ENCODE measurements around the gene PNPLA3.
"Not testable (repeated sequence)": the region's sequence is repeated elsewhere in the genome, so short reads cannot be mapped to it uniquely, and the experiment has no call there.

The PNPLA3 gene

GRCh38 chr22:43895986-43896645, 27.5 kb upstream of the PNPLA3 start:
- Mint-ChIP-seq H3K27ac (no peak overlapping the region), H3K4me3 (no peak overlapping the region), H3K4me1 (ENCODE audit: low read depth) (no peaks in the 10 kb centered on the region), H3K27me3 (ENCODE audit: low read depth) (peaks cover 16% of the 10 kb centered on the region), H3K36me3 (ENCODE audit: low read depth) (no peaks in the 10 kb centered on the region), H3K9me3 (no peaks in the 10 kb centered on the region)
- no peak for DNase-seq (ENCODE audit: low spot score)

GRCh38 chr22:43897751-43898261, 25.8 kb upstream of the PNPLA3 start:
- Mint-ChIP-seq H3K4me3 (no peak overlapping the region), H3K27ac (no peak overlapping the region), H3K4me1 (ENCODE audit: low read depth) (no peaks in the 10 kb centered on the region), H3K9me3 (no peaks in the 10 kb centered on the region), H3K36me3 (ENCODE audit: low read depth) (no peaks in the 10 kb centered on the region), H3K27me3 (ENCODE audit: low read depth) (peaks cover 5% of the 10 kb centered on the region)
- DNase-seq (ENCODE audit: low spot score) = no peak

- H3K4me3 Mint-ChIP-seq = no peak overlapping the region
- H3K27me3 Mint-ChIP-seq (ENCODE audit: low read depth) = no peaks in the 10 kb centered on the region
- H3K27ac Mint-ChIP-seq = no peak overlapping the region
- no peaks in the 10 kb centered on the region for H3K36me3 Mint-ChIP-seq (ENCODE audit: low read depth)
- H3K4me1 Mint-ChIP-seq (ENCODE audit: low read depth) = no peaks in the 10 kb centered on the region
- DNase-seq (ENCODE audit: low spot score) = no peak
- no peaks in the 10 kb centered on the region for H3K9me3 Mint-ChIP-seq
These were observed 23.4 kb upstream of the PNPLA3 start for GRCh38 chr22:43900206-43900605.

- no peak overlapping the region for H3K4me3 Mint-ChIP-seq
- no peak for DNase-seq (ENCODE audit: low spot score)
- no peaks in the 10 kb centered on the region for H3K36me3 Mint-ChIP-seq (ENCODE audit: low read depth)
- H3K9me3 Mint-ChIP-seq = no peaks in the 10 kb centered on the region
- no peak overlapping the region for H3K27ac Mint-ChIP-seq
- no peaks in the 10 kb centered on the region for H3K27me3 Mint-ChIP-seq (ENCODE audit: low read depth)
- no peaks in the 10 kb centered on the region for H3K4me1 Mint-ChIP-seq (ENCODE audit: low read depth)
These were observed 21.5 kb upstream of the PNPLA3 start for GRCh38 chr22:43901976-43902643.

GRCh38 chr22:43903033-43903432, 20.6 kb upstream of the PNPLA3 start:
- H3K4me1 Mint-ChIP-seq (ENCODE audit: low read depth); H3K4me3 Mint-ChIP-seq; H3K36me3 Mint-ChIP-seq (ENCODE audit: low read depth); H3K27ac Mint-ChIP-seq; DNase-seq (ENCODE audit: low spot score); H3K27me3 Mint-ChIP-seq (ENCODE audit: low read depth); H3K9me3 Mint-ChIP-seq: not testable (repeated sequence)

- H3K27me3 Mint-ChIP-seq (ENCODE audit: low read depth); H3K4me1 Mint-ChIP-seq (ENCODE audit: low read depth); H3K36me3 Mint-ChIP-seq (ENCODE audit: low read depth); H3K9me3 Mint-ChIP-seq; H3K4me3 Mint-ChIP-seq; DNase-seq (ENCODE audit: low spot score); H3K27ac Mint-ChIP-seq: not testable (repeated sequence)
These were observed 19.2 kb upstream of the PNPLA3 start for GRCh38 chr22:43904412-43904811.

- Mint-ChIP-seq H3K4me3 (no peak overlapping the region), H3K36me3 (ENCODE audit: low read depth) (no peaks in the 10 kb centered on the region), H3K9me3 (no peaks in the 10 kb centered on the region), H3K27me3 (ENCODE audit: low read depth) (peaks cover 5% of the 10 kb centered on the region), H3K4me1 (ENCODE audit: low read depth) (no peaks in the 10 kb centered on the region), H3K27ac (no peak overlapping the region)
- DNase-seq (ENCODE audit: low spot score) = no peak
These were observed 17.9 kb upstream of the PNPLA3 start for GRCh38 chr22:43905681-43906080.

GRCh38 chr22:43909708-43910107, 13.9 kb upstream of the PNPLA3 start:
- Mint-ChIP-seq H3K4me3 (no peak overlapping the region), H3K27ac (no peak overlapping the region), H3K4me1 (ENCODE audit: low read depth) (no peaks in the 10 kb centered on the region), H3K9me3 (no peaks in the 10 kb centered on the region), H3K36me3 (ENCODE audit: low read depth) (no peaks in the 10 kb centered on the region), H3K27me3 (ENCODE audit: low read depth) (peaks cover 23% of the 10 kb centered on the region)
- no peak for DNase-seq (ENCODE audit: low spot score)

- Mint-ChIP-seq H3K4me1 (ENCODE audit: low read depth) (no peaks in the 10 kb centered on the region), H3K36me3 (ENCODE audit: low read depth) (no peaks in the 10 kb centered on the region), H3K4me3 (no peak overlapping the region), H3K27ac (no peak overlapping the region), H3K27me3 (ENCODE audit: low read depth) (peaks cover 23% of the 10 kb centered on the region), H3K9me3 (no peaks in the 10 kb centered on the region)
- DNase-seq (ENCODE audit: low spot score) = no peak
These were observed 13.4 kb upstream of the PNPLA3 start for GRCh38 chr22:43910178-43910695.

- Mint-ChIP-seq H3K9me3 (no peaks in the 10 kb centered on the region), H3K36me3 (ENCODE audit: low read depth) (no peaks in the 10 kb centered on the region), H3K27ac (no peak overlapping the region), H3K27me3 (ENCODE audit: low read depth) (peaks cover 23% of the 10 kb centered on the region), H3K4me3 (no peak overlapping the region), H3K4me1 (ENCODE audit: low read depth) (no peaks in the 10 kb centered on the region)
- no peak for DNase-seq (ENCODE audit: low spot score)
These were observed 12.3 kb upstream of the PNPLA3 start for GRCh38 chr22:43911351-43911750.

- Mint-ChIP-seq H3K9me3 (no peaks in the 10 kb centered on the region), H3K4me3 (no peak overlapping the region), H3K4me1 (ENCODE audit: low read depth) (no peaks in the 10 kb centered on the region), H3K27ac (no peak overlapping the region), H3K27me3 (ENCODE audit: low read depth) (peaks cover 17% of the 10 kb centered on the region), H3K36me3 (ENCODE audit: low read depth) (no peaks in the 10 kb centered on the region)
- DNase-seq (ENCODE audit: low spot score) = no peak
These were observed 6.1 kb upstream of the PNPLA3 start for GRCh38 chr22:43917521-43917920.

- peaks cover 16% of the 10 kb centered on the region for H3K27me3 Mint-ChIP-seq (ENCODE audit: low read depth)
- H3K4me3 Mint-ChIP-seq = no peak overlapping the region
- H3K9me3 Mint-ChIP-seq = no peaks in the 10 kb centered on the region
- H3K4me1 Mint-ChIP-seq (ENCODE audit: low read depth) = peaks cover 4% of the 10 kb centered on the region
- DNase-seq (ENCODE audit: low spot score) = no peak
- H3K36me3 Mint-ChIP-seq (ENCODE audit: low read depth) = no peaks in the 10 kb centered on the region
- no peak overlapping the region for H3K27ac Mint-ChIP-seq
These were observed 4.3 kb upstream of the PNPLA3 start for GRCh38 chr22:43919106-43919973.

- H3K4me3 Mint-ChIP-seq = no peak overlapping the region
- H3K27me3 Mint-ChIP-seq (ENCODE audit: low read depth) = peaks cover 27% of the 10 kb centered on the region
- peaks cover 4% of the 10 kb centered on the region for H3K4me1 Mint-ChIP-seq (ENCODE audit: low read depth)
- H3K27ac Mint-ChIP-seq = no peak overlapping the region
- DNase-seq (ENCODE audit: low spot score) = no peak
- H3K36me3 Mint-ChIP-seq (ENCODE audit: low read depth) = no peaks in the 10 kb centered on the region
- no peaks in the 10 kb centered on the region for H3K9me3 Mint-ChIP-seq
These were observed 2.2 kb upstream of the PNPLA3 start for GRCh38 chr22:43921370-43921769.

- DNase-seq (ENCODE audit: low spot score) = no peak
- Mint-ChIP-seq H3K9me3 (no peaks in the 10 kb centered on the region), H3K4me3 (no peak overlapping the region), H3K27ac (no peak overlapping the region), H3K36me3 (ENCODE audit: low read depth) (no peaks in the 10 kb centered on the region), H3K27me3 (ENCODE audit: low read depth) (peaks cover 27% of the 10 kb centered on the region), H3K4me1 (ENCODE audit: low read depth) (peaks cover 4% of the 10 kb centered on the region)
These were observed 1.5 kb upstream of the PNPLA3 start for GRCh38 chr22:43922123-43922522.

Measured in T-helper 2 cell treated with Interferon-gamma antibody and Interleukin-4, amounts not matched to agents 5 μg/mL and 100 μg/mL, for 36 hours (primary cell).